ENCODE data around the gene DUS2. TPM values are rescaled to one million over a fixed set of nuclear protein-coding genes. Genes with fewer than 3 reads are reported as not detected.
A peak's percentile ranks its signal among the peaks of the same experiment; 100 is the strongest.

The DUS2 gene
- total and polyA plus RNA-seq, 2 of the 8 experiments (the other 6 are each of a cell fraction or from before 2014, with no cell fraction given), result 17.2 to 27.0 TPM

- H2AFZ ChIP-seq (ENCODE audit: low read length), result no peak overlapping the region
- no peak overlapping the region for H3K14ac ChIP-seq (ENCODE audit: insufficient read length)
- no peak overlapping the region for H4K91ac ChIP-seq (replicated peaks; ENCODE audit: insufficient read length, low read length)
- no peak overlapping the region for H2BK120ac ChIP-seq (replicated peaks; ENCODE audit: low read depth, low read length)
- 98% methylated on average over 9 of the region's 9 CpGs; no CpG with 5 or more reads in 1 of the 2 experiments for WGBS, 2 experiments (ENCODE audit: extremely low coverage in 1 of 2, insufficient coverage in 1 of 2, insufficient read length in 1 of 2, insufficient replicate concordance in 2 of 2, low coverage in 1 of 2, low lambda C conversion rate in 2 of 2, missing lambda C conversion rate in 1 of 2)
- H4K5ac ChIP-seq (ENCODE audit: insufficient read length, low read depth, low read length), result no peak overlapping the region
- no peak overlapping the region for H3K23ac ChIP-seq (ENCODE audit: insufficient read length)
- no peak overlapping the region for H2BK20ac ChIP-seq (ENCODE audit: low read length)
- H2AK5ac ChIP-seq (ENCODE audit: low read depth, low read length), result no peak overlapping the region
- POLR2A ChIA-PET (ENCODE audit: partially characterized antibody), result interaction anchor here (1.1 to 4.2 kb wide), 2 partner anchors 9 to 15 kb away, joined by 3 to 19 read pairs; partner anchors contain the start of gene NFATC3
- H3K27me3 ChIP-seq (replicated peaks in 1 of 4; ENCODE audit: control insufficient read depth in 3 of 4, extremely low read depth in 1 of 4, insufficient read depth in 3 of 4, low read length in 3 of 4), result no peaks in the 10 kb centered on the region; a peak in 1 of 7 replicates
- no peak overlapping the region for H2BK15ac ChIP-seq (ENCODE audit: low read length)
- no peak overlapping the region for H3K4me3 ChIP-seq (ENCODE audit: extremely low read depth in 1 of 4, insufficient read depth in 2 of 4, low read depth in 3 of 4, low read length in 4 of 4)
- H2BK12ac ChIP-seq (ENCODE audit: low read depth, low read length), result no peak overlapping the region
- H3K23me2 ChIP-seq (ENCODE audit: low read depth, low read length), result no peaks in the 10 kb centered on the region
- no peak overlapping the region for H3K27ac ChIP-seq (ENCODE audit: low read depth, low read length)
- H3K18ac ChIP-seq (ENCODE audit: extremely low read depth, low read length), result no peak overlapping the region
- no peaks in the 10 kb centered on the region for H3K79me2 ChIP-seq (ENCODE audit: control insufficient read depth in 1 of 2, insufficient read depth in 2 of 2, low read length in 2 of 2)
- CTCF ChIA-PET (ENCODE audit: partially characterized antibody), result interaction anchor here (0.6 to 2.0 kb wide), 8 partner anchors 12 to 161 kb away, joined by 3 to 7 read pairs (median 4); no protein-coding TSS in a partner anchor
- no peak overlapping the region for H2BK5ac ChIP-seq (ENCODE audit: low read depth, low read length)
- DNase-seq (ENCODE audit: low read depth in 1 of 2, low spot score in 2 of 2) (peak in 1 of 2 experiments; percentile 6), FAIRE-seq (no peak)
- TF ChIP-seq KDM4A (IDR thresholded peaks at IDR 0.05; ENCODE audit: low read depth, low read length, severe bottlenecking), result no peak
- no peak for TF ChIP-seq ASH2L (IDR thresholded peaks at IDR 0.05; ENCODE audit: low read length)
- no peak overlapping the region for H3K56ac ChIP-seq (replicated peaks; ENCODE audit: insufficient read length, low read depth, low read length)
- no peak overlapping the region for H3K4ac ChIP-seq (replicated peaks; ENCODE audit: insufficient read length, low read depth, low read length)
- H3K9me3 ChIP-seq (ENCODE audit: insufficient read depth in 2 of 2, low read depth in 1 of 2, low read length in 1 of 2), result no peaks in the 10 kb centered on the region
- H3K4me1 ChIP-seq (replicated peaks in 1 of 4; ENCODE audit: control insufficient read depth in 3 of 4, insufficient read depth in 4 of 4, low read length in 3 of 4), result no peaks in the 10 kb centered on the region
- peaks cover 9 to 26% (median 25%) of the 10 kb centered on the region in 4 experiments; a peak in 6 of 8 replicates for H3K36me3 ChIP-seq (ENCODE audit: control insufficient read depth in 2 of 4, insufficient read depth in 4 of 4, low read length in 3 of 4)
- H4K20me1 ChIP-seq (replicated peaks in 1 of 2; ENCODE audit: control insufficient read depth in 1 of 2, insufficient read depth in 2 of 2, low read length in 2 of 2), result peaks cover 0 to 4% of the 10 kb centered on the region in 2 experiments
- no peaks in the 10 kb centered on the region for H3K79me1 ChIP-seq (ENCODE audit: low read depth, low read length)
- no peak overlapping the region for H3K9ac ChIP-seq (replicated peaks in 1 of 4; ENCODE audit: extremely low read depth in 1 of 4, low read depth in 3 of 4, low read length in 3 of 4)
- H4K8ac ChIP-seq (ENCODE audit: extremely low read depth, insufficient read depth, low read length), result no peak overlapping the region
- no peak overlapping the region for H3K4me2 ChIP-seq (ENCODE audit: insufficient read depth in 1 of 2, low read depth in 2 of 2, low read length in 2 of 2)
Measured at GRCh38 chr16:68068926-68069325, 45.8 kb downstream of the DUS2 start.

All from H1 (cell line).